OCI-LY1 (cell line): ENCODE data around the gene ALG1.
A peak's percentile ranks its signal among the peaks of the same experiment; 100 is the strongest.

Experiments used
- H2AFZ ChIP-seq: fragments of 200-600 bp; sonication (generic), shearing (Covaris generic); 2 replicates; pipeline ENCODE4 v1.6.0; 2014; ENCODE audit warnings: antibody characterized with exemption, mild to moderate bottlenecking, low read length
- H3F3A ChIP-seq: fragments of 200-600 bp; sonication (generic), shearing (Covaris generic); 2 replicates; pipeline ENCODE4 v1.6.0; 2014; ENCODE audit warnings: mild to moderate bottlenecking, antibody characterized with exemption, low read length, moderate library complexity; ENCODE audit not compliant: insufficient read depth
- H3K27ac ChIP-seq: fragments of 200-600 bp; sonication (generic); 2 replicates; pipeline ENCODE4 v1.5.1; 2014; ENCODE audit warnings: low read length, mixed run types, mild to moderate bottlenecking, low read depth; ENCODE audit not compliant: poor library complexity, severe bottlenecking
- H3K27me3 ChIP-seq: fragments of 200-600 bp; sonication (generic); 2 replicates; pipeline ENCODE4 v1.6.0; 2014; ENCODE audit warnings: antibody characterized with exemption, mild to moderate bottlenecking, low read length, moderate library complexity; ENCODE audit not compliant: insufficient read depth
- H3K36me3 ChIP-seq: fragments of 200-600 bp; sonication (generic); 2 replicates; pipeline ENCODE4 v1.6.1; 2014; ENCODE audit warnings: mild to moderate bottlenecking, antibody characterized with exemption, low read length, moderate library complexity, mixed read lengths; ENCODE audit not compliant: insufficient read depth
- H3K4me1 ChIP-seq: fragments of 200-600 bp; sonication (generic); 2 replicates; pipeline ENCODE4 v1.5.1; 2014; ENCODE audit warnings: mild to moderate bottlenecking, low read length, moderate library complexity; ENCODE audit not compliant: insufficient read depth, severe bottlenecking
- H3K4me2 ChIP-seq: fragments of 200-600 bp; sonication (generic), shearing (Covaris generic); 2 replicates; pipeline ENCODE4 v1.6.1; 2014; ENCODE audit warnings: low read length
- H3K4me3 ChIP-seq: fragments of 200-600 bp; sonication (generic); 2 replicates; pipeline ENCODE4 v1.5.1; 2014; ENCODE audit warnings: low read length, low read depth, mild to moderate bottlenecking, mixed read lengths; ENCODE audit not compliant: poor library complexity, severe bottlenecking
- H3K79me2 ChIP-seq: fragments of 200-600 bp; shearing (Covaris generic); 2 replicates; pipeline ENCODE4 v1.6.1; 2016; ENCODE audit warnings: mixed run types, low read length, mixed read lengths; ENCODE audit not compliant: insufficient read depth
- H3K9ac ChIP-seq: fragments of 200-600 bp; sonication (generic), shearing (Covaris generic); 2 replicates; pipeline ENCODE4 v1.6.1; 2014; ENCODE audit warnings: mild to moderate bottlenecking, low read length, mixed read lengths
- H3K9me2 ChIP-seq: fragments of 200-600 bp; sonication (generic), shearing (Covaris generic); 2 replicates; pipeline ENCODE4 v1.6.1; 2014; ENCODE audit warnings: low read depth, mild to moderate bottlenecking, low read length, mixed read lengths
- H3K9me3 ChIP-seq: fragments of 200-600 bp; shearing (Covaris generic); 2 replicates; pipeline ENCODE4 v1.6.1; 2014; ENCODE audit warnings: low read length, mixed read lengths
- H4K20me1 ChIP-seq: fragments of 200-600 bp; sonication (generic), shearing (Covaris generic); 2 replicates; pipeline ENCODE4 v1.6.0; 2016; ENCODE audit warnings: mild to moderate bottlenecking, low read length; ENCODE audit not compliant: insufficient read depth
- EZH2 ChIP-seq: fragments of 200-600 bp; sonication (generic), shearing (Covaris generic); IDR thresholded peaks from 2 replicates; pipeline ENCODE4 v1.8.0; 2017; ENCODE audit warnings: borderline replicate concordance, mixed run types, mild to moderate bottlenecking, antibody characterized with exemption, low read length, moderate library complexity, mixed read lengths
- TF ChIP-seq, protein P1 (sequence below): fragments of 200-600 bp; sonication (generic), shearing (Covaris generic); IDR thresholded peaks from 2 replicates; pipeline ENCODE4 v1.5.1; 2017; ENCODE audit warnings: mild to moderate bottlenecking, antibody characterized with exemption, low read length, moderate library complexity, mixed read lengths

Gene ALG1

DNA sequence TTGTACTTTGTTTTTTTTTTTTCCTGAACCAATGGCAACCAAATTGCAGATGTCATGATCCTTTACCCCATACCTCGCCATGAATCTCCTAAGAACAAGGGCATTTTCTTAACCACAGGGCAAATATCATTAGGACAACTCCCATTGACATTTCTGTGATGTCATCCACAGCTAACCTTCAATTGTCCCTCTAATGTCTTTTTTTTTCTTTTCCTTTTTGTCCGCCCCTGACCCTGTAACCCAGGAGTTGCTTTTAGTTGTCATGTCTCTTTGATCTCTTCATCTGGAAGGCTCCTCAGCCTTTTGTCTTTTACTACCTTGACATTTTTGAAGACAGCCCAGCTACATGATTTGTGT is 37.5 kb upstream of the ALG1 start:
- Histone ChIP-seq H3F3A (no peaks in the 10 kb centered on the region), H3K36me3 (no peaks in the 10 kb centered on the region), H3K27ac (no peak overlapping the region), H3K9me2 (no peaks in the 10 kb centered on the region), H3K9ac (peak overlapping the region; percentile 66), H2AFZ (peak overlapping the region; percentile 88), H3K4me1 (peaks cover 26% of the 10 kb centered on the region), H3K4me3 (peak overlapping the region; percentile 88), H4K20me1 (no peaks in the 10 kb centered on the region), H3K9me3 (no peaks in the 10 kb centered on the region), H3K4me2 (peak overlapping the region; percentile 80), H3K79me2 (no peaks in the 10 kb centered on the region), H3K27me3 (no peaks in the 10 kb centered on the region)
- TF ChIP-seq, protein P1, sequence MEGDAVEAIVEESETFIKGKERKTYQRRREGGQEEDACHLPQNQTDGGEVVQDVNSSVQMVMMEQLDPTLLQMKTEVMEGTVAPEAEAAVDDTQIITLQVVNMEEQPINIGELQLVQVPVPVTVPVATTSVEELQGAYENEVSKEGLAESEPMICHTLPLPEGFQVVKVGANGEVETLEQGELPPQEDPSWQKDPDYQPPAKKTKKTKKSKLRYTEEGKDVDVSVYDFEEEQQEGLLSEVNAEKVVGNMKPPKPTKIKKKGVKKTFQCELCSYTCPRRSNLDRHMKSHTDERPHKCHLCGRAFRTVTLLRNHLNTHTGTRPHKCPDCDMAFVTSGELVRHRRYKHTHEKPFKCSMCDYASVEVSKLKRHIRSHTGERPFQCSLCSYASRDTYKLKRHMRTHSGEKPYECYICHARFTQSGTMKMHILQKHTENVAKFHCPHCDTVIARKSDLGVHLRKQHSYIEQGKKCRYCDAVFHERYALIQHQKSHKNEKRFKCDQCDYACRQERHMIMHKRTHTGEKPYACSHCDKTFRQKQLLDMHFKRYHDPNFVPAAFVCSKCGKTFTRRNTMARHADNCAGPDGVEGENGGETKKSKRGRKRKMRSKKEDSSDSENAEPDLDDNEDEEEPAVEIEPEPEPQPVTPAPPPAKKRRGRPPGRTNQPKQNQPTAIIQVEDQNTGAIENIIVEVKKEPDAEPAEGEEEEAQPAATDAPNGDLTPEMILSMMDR: no peak

DNA sequence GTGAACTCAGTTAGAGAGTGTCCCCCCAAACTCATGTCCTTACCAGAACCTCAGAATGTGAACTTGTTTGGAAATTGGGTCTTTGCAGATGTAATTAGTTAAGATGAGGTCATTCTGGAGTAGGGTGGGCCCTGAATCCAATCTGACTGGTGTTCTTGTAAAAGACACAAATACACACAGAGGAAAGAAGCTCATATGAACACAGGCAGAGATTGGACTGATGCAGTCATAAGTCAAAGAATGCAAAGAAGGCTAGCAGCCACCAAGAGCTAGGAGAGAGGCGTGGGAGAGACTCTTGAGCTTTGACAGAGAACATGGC is 35.8 kb upstream of the ALG1 start:
- Histone ChIP-seq H4K20me1 (no peaks in the 10 kb centered on the region), H3K4me3 (no peak overlapping the region), H3K27ac (no peak overlapping the region), H3K27me3 (no peaks in the 10 kb centered on the region), H3K9me2 (no peaks in the 10 kb centered on the region), H3K9me3 (no peaks in the 10 kb centered on the region), H3K79me2 (no peaks in the 10 kb centered on the region), H2AFZ (no peak overlapping the region), H3F3A (no peaks in the 10 kb centered on the region), H3K36me3 (no peaks in the 10 kb centered on the region), H3K4me2 (no peak overlapping the region), H3K9ac (no peak overlapping the region), H3K4me1 (peaks cover 26% of the 10 kb centered on the region)
- TF ChIP-seq, protein P1: no peak
- no peak for TF ChIP-seq EZH2

DNA sequence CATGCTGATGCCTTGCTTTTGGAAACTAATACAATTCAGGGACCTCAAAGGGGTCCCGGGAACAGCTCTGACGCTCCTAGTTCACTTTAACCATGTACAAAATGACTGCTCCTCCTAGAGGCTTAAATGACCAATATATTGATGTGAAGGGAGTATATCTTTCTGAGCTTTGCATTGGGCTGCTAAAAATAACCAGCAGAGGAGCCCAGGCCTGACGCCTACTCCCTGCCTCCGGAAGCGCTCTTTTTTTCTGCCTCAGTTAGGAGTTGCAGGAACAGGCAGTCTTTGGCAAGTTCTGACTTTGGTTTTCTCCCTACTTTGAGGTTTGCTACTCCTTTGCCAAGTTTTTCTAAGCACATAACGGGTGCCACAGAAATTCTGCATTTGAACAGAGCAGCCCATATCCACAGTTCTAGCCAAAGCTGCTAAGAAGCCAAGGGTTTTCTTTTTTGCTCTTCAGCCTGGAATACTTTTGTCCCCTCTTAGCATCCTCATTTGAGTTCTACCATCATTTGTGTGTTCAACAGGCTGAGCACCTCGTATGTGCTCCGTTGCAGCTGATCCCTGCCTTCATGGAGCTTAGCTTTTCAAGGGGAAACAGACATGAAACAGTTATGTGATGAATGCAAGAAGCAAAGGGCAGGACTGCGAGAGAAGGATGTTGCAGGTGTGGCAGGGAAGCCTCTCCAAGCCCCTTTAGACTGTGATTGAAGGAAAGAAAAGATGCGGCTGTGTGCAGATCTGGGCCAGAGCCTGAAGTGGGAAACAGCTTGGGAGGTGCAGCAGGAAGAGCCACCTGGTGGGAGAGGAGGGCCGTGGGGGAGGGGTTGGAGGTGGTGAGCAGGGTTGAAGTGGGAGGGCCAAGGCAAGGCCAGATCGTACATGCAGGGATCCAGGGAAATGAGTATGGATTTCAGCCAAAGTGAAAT is 35.2 kb upstream of the ALG1 start:
- Histone ChIP-seq H3K9ac (no peak overlapping the region), H3K36me3 (no peaks in the 10 kb centered on the region), H4K20me1 (no peaks in the 10 kb centered on the region), H3K4me2 (peak overlapping the region; percentile 15; the same call in 1 of the 2 replicates), H3K9me2 (no peaks in the 10 kb centered on the region), H2AFZ (no peak overlapping the region), H3K79me2 (no peaks in the 10 kb centered on the region), H3K27ac (no peak overlapping the region), H3K27me3 (no peaks in the 10 kb centered on the region), H3K4me3 (no peak overlapping the region), H3K4me1 (peaks cover 26% of the 10 kb centered on the region), H3K9me3 (no peaks in the 10 kb centered on the region), H3F3A (no peaks in the 10 kb centered on the region)
- TF ChIP-seq EZH2: no peak
- TF ChIP-seq, protein P1: no peak
